Stimulated activated CD8-positive, alpha-beta memory T cell treated with anti-CD3 and anti-CD28 coated beads, Interleukin-2, amount 100 ng/mL, for 1 hour (primary cell): ENCODE results near the gene RRAD.

Experiments used
- DNase-seq, 2 donors: peaks; one replicate each; pipeline ENCODE4 v3.0.0-alpha.2; 2020; ENCODE audit warnings: low read depth in 2 of 2

Gene RRAD

DNA sequence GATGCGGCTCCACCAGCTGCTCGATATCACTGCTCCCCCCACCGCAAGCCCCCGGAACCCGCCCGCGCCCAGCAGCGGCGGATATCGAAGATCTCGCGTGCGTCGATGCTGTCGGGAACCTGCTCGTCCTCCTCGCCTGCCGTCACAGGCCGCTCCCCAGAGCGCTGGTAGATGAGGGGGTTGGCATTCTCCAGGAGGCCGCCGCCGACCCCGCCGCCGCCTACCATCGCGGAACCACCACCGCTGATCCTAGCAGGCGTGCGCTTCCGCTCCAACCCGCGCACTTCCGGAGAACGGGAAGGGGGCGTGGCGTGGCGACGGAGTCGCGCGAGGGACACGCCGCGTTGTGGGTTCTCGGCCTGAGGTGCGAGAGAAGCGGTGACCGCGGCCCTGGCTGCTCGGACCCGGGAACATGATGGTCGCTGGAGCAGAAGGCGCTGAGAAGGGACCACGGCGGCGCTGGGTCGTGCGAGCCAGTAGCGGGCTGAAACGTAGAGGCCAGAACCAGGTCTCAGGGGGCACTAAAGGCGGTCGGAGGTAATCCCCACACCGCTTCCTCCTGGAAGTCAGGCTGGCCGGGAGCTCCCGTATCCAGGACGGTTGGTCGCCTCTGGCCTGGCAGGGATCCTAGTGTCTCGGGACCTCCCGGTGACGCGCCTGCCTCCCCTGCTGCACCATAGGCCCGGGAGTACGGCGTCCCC, 9.0 kb upstream of the RRAD start, which contains the start of gene CIAO2B:
TSS of gene CIAO2B (minus strand) at position 265 of the 701 bp plus-strand sequence. CDS start at position 227, 38 bp downstream.
- peak; percentile 78 to 82 for DNase-seq

DNA sequence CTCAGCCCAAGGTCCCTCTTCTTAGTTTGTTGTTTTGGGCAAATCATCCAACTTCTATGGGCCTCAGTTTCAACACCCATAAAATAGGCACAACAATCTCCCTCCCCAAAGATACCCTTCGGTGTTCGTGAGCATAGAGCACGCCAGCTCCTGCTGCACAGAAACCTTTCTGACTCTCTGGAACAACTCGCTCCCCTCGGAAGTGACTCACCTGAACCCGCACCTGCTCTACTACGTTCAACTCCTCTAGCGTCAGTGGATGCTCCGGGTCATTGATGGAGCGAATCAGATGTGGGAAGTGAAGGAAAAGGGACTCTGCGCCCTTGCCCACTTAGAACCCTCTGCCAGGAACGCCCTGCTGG, 8.4 kb upstream of the RRAD start:
- peak in 1 of 2 donors; percentile 40 for DNase-seq

DNA sequence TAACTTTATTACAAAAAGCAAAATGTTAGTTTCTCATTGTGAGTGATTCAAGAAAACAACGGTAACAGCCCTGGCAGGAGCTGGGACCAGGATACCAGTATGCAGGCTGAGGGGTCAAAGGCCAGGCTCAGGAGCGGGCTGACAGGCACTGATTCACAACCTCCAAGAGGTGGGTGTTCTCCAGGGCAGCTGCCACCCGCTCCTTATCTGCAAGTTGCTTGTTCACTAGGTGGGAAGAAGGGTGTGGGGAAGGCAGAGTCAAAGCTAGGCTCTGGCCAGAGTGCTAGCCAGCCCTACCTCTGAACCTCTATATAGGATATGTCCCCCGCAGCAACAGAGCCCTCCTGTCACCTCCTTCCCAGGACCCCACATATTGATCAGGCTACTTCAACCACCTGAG, 6.7 kb upstream of the RRAD start:
- no peak for DNase-seq

DNA sequence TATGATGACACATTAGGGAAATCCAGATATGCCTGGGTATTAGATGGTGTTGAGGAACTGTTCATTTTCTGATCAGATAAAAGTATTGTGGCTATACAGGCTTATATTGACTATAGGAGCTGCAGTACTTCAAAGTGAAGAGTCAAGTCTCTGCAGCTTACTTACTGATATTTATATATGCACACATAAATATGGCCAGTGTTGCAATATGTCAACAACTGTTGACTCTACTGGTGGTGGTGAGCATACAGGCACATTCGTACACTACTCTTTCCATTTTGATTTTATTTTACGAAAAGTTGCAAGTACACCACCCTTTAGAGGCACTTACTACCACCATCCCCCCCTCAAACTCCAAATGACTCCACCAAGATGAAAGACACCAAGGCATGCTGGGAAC, 6.3 kb upstream of the RRAD start:
- no peak for DNase-seq

DNA sequence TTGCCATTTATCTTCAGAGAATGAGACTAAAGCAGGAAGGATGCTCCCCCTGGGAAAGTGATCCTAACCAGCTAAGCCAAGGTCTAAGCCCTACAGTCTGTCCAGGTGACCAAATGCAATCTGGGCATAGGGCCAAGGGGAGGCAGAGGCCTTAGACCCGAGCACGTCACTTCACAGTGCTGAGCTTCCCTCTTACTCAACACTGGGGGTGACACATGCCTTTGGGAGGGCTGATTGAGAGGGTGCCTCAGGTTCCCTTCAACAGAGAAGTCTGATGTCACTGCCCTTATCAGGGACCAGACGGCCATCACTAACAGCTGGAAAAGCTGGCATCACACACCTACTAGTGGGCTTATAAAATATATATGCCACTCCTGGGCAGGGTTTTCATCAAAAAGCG, 4.9 kb upstream of the RRAD start:
- no peak for DNase-seq

DNA sequence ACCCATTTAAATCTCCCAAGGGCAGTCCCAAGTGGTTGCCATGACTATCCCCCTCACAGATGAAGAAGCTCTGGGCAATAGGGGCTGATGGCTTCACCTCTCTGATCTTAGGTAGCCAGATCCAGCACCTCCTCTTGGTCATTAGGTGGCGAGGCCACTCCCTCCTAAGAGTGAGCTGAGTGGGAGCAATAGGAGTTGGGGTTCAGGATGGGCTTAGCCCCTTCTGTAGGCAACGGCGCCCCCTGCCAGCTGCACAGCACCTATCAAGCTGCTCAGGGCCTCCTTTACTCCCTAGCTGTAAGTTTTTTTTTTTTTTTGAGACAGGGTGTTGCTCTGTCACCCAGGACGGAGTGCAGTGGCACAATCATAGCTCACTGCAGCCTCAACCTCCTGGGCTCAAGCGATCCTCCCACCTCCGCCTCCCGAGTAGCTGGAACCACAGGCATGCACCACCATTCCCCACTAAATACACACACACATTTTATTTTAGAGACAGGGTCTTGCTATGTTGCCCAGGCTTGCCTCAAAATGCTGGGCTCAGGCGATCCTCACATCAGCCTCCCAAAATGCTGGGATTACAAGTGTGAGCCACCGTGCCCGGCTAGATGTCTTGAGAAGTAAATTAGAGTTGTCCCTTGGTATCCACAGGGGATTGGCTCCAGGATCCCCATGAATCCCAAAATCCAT, 3.5 kb upstream of the RRAD start:
- DNase-seq: no peak

DNA sequence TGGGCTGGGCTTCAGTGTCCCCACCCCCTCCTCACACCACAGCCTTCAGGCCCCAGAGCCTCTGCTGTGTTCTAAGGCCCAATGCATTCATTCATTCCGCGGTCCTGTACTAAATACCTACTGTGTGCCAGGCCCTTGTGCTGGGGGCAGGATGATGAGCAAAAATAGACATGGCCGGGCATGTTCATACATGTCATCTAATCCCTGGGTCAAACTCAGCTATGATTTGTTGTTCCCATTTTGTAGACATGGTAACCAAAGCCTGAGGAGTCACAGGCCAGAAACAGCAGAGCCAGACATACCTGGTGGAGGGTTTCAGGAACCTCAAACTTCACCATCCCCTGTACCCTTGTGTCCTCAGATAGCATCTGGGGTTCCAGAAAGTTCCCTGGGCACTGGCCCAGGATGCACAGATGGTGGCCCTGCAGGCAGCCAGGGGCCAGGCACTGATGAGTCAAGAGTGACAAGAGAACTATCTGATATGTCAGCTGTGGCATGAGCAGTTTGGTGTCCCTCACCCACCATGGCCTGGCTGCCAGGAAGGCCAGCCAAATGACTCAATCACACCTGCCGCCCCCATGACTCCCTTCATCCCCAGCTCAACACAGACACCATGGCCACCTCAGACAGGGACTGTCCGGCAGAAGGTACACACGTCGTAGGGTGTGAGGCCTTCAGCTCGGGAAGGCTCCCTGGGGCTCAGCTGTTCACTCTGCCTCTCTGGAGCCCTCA, 2.7 kb upstream of the RRAD start:
- DNase-seq: no peak

DNA sequence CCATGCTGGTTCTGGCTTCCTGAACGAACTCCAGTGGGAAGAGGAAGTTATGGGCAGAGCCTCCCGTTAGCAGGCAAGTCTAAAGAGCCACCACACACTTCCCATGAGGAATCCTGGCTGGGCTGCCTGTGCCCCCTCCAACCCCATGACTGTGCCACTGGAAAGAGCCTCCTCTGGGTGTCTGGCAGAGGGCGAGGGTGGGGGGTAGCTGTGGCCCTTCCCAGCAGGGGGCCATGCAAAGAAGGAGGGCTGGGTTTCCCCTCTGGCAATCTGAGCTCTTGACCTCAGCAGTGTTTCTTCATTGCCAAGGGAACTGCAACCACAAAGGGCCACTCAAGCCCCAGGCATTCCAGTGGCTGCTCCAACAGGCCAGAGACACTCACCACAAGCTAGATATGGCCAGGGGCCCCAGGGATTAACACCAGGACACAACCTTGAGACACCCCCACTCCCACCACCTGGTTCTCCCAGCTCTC, 1.7 kb upstream of the RRAD start:
- no peak for DNase-seq

DNA sequence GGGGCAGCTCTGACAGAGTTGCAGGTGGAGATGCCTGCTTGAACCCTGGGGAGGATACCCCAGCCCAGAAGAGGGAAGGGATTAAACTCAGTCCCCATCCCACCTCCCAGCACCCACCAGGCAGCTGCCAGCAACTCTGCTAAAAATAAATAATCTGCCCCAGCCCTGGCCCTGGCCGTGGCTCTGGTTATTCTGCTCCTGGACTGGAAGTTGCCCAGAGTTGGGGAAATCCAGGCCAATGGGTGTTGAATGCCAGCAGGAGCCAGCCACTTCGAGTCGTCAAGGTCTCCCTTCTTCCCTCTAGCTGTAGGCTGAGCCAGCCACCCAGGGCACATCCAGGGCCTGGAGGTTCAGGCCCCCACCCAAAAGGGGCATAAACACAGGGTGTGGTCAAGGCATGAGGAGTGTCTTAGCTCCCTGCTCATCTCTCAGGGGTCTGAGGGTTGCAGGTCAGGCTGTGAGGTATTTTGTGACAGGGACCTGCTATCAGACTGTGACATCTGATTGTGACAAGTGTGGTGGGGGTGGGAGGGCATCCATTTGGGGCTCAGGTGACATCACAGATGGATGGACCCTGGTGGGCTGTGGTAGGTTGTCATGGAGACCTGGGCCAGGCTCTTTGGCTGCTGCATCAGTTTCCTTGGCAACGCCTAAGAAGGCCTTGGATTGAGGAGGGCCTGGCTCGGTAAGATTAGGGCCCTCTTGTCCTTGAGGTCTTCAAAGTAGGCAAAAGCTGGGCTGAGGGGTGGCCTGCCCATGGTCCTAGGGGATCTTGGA, 1.0 kb upstream of the RRAD start:
- no peak for DNase-seq

DNA sequence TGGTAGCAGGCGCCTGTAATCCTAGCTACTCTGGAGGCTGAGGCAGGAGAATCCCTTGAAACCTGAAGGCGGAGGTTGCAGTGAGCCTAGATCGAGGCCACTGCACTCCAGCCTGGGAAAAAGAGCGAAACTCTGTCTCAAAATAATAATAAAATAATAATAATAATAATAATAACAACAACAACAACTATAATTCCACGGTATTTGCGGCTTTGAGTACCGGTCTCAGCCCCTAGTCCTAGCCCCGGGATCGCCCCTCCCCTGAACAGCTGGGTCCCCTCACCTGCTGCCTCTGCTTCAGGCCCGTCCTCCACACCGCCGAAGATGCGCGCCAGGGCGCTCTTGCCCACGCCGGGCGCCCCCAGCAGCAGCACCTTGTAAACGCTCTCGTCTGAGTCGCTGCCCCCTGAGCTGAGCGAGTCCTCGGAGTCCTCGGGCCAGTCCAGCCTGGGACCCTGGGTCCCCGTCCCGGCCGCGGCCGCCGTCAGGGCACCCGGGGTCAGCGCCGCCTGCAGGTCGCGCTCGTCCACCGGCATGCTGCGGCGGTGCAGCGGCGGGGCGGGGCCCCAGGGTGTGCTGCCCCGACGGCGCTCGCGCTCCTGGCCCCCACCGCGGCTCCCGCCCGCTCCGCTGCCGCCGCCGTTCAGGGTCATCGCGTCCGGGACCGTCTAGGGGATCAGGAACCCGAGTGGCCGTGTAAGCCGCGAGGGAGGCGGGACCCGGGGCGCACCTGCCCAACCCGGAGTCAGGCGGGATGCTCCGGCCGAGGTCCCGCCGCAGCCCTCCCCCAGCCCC, 611 bp downstream of the RRAD start:
- DNase-seq: no peak

DNA sequence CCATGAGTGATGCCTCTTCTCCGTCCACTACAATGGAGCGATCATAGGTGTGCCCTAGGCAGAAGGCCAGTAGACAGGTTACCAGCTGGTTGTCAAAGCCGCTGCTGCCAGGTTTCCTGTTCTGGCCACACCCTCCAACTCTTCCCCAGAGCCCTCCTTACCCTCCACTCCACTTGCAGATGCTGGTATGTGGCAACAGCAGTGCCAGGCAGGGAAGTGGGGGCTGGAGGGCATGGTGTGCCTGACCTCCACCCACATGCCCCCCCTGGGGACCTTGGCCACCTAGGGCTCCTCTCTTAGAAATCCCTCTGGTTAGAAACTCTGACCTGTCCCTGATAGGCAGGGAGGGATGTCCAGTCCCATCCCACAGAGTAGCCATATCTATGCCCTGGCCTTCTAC, 1.5 kb downstream of the RRAD start:
- DNase-seq: no peak

DNA sequence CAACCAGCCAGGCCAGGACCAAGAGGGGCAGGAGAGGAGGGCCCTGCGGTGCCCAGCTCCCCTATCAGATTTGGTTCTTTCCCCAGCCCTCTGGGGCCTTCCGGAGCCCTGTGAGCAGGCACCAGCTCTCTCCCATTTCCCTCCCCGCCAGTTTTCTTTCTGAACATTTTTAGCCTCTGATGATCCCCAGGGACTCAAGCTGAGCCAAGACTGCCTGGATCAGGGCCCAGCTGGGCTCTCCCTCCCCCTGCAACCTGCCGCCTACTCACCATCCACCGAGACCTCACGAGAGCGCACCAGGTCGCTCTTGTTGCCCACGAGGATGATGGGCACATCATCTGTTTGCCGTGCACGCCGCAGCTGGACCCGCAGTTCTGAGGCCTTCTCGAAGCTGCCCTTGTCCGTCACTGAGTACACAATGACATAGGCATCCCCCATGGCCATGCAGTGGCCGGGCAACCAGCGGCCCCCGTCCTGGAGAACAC, 2.0 kb downstream of the RRAD start:
- no peak for DNase-seq

DNA sequence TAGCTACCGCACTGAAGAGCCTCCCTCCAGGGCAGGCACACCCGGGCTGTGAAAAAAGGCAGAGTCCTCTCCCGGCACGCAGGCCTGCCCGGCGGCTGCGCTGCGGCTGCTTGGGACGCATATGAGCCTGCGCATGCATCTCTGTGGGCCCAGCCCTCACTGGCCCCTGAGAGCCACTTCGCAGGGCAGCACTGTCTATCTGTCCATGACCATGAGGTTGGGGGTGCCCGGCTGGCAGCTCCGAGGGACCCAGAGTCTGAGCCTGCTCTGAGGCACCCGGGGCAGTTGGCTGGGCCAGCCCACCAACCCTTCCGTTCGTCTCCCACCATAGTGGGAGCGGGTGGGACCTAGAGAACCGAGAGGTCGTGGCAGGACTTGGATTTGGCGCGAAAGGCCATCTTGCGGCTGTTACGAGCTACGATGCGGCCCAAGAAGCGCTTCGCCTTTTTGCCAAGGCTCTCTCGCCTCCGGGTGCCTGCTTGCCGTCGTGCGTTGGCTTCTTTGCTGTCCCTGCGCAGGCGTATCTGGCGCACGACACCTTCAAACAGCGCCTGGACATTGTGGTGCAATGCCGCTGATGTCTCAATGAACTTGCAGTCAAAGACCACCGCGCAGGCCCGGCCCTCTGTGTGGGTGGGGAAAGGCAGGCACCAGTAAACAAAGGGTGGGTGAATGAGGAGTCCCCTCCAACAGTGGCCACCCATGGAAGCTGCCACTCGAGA, 3.4 kb downstream of the RRAD start:
- DNase-seq: no peak

DNA sequence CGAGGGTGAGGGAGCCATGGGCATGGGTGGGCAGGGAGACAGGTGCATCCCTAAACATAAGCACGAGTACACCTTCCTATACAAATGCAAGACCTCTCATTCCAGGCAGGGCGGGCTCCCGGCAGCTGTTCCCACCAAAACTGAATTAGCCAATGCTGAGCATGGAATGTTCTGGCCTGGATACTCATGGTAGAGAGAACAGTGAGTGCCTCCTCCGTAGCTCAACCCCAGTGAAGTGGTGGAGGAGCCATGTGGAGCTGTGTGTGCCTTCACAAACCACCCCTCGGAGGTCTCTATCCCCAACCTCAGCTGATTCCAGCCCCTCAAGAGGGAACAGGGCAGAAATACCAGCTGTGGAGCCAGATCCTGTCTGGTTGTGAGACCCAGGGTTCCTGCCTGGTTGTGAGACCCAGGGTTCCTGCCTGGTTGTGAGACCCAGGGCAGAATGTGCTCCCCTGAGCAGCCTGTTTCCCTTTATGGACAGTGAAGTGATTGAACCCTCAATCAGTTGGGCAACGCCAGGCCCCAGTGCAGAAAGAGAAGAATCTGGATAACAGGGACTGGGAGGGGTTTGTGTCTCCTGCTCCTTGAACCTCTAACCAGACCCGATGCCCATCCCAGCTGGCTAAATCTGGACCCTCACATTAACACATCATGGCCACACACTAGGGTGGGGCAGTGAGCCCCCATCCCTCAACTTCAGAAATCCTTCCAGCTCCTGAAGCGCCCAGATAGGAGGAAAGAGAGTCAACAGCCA, 4.2 kb downstream of the RRAD start:
- no peak for DNase-seq

DNA sequence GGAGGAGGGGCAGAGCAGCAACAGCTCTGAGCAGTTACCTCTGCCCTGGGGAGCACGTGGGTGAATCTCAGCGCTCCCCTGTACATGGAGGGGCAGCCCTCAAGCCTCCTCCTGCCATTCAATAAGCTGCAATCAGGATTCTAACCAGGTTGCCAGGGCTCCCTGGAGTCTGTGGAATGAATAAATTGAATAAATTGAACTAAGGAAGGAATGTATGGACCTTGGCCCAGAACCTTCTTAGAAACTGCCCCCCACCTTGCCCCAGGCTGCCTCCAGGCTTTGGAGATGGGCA, 5.1 kb downstream of the RRAD start:
- no peak for DNase-seq

DNA sequence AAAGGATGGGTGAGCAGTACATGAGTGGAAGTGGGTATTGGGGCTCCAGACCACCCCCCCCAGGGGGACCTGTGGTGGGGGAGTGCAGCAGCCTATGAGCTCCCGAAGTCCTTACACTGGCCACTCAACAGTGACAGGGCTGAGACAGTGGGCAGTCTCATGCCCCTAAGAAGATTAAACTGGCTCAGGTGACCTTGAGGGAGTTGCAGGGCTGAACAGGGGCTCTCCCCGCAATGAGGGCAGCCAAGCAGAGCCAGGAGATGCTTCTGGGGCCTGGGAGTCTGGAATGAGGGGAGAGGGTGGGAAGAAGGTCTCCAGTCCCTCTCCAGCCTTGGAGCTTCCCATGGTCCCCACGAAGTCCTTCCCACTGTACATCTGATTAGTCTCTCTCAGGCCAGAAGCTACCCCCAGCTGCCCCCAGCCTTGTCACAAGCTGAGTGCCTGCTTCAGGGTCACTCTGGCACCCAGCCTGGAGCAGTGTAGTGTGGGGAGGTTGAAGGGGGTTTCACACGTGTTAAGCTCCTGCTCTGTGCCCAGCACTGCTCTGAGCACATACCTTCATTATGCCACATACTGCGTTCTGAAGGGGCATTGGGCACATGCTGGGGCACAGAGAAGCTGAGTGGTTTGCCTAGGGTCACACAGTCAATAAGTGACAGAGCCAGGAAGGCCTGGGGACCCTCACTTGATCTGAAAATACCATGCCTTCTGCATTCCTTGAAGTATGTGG, 5.6 kb downstream of the RRAD start:
- no peak for DNase-seq

DNA sequence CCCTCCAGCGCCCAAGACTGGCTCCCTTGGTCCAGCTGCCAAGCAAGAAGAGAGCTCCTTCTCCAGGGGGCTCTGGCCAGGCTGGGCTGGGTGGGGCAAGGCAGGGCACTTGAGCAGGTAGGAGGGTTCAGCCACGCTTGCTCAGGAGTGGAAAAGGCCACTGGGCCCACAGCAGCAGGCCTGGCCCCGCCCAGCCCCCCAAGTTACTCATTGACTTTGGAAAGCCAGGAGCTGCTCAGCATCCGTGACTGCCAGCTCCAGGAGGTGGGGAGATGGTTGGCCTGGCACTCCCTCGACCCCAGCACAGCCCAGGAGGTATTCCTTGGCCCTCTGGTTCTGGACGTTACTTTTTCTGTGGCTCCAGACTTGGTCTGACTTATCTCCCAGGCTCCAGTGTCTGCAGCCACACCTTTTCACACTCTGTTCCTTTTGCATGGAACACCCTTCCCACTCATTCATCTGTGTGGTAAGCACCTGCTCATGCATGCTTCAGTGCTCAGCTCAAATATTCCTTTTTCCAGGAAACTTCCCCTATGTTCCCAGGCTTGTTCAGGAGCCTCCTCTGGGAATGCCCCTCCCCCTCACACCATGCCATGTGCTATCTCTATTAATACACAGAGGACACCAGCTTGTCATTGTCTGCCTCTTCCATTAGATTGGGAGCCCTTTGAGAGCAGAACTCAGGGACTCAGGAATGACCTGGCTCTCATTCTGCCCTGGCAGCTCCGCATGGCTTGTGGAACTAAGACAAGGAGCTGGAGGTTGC, 6.3 kb downstream of the RRAD start, which contains the start of gene CDH16:
TSS of gene CDH16 (minus strand) at position 83 of the 766 bp plus-strand sequence. CDS start 820 bp downstream, outside the sequence.
- no peak for DNase-seq

DNA sequence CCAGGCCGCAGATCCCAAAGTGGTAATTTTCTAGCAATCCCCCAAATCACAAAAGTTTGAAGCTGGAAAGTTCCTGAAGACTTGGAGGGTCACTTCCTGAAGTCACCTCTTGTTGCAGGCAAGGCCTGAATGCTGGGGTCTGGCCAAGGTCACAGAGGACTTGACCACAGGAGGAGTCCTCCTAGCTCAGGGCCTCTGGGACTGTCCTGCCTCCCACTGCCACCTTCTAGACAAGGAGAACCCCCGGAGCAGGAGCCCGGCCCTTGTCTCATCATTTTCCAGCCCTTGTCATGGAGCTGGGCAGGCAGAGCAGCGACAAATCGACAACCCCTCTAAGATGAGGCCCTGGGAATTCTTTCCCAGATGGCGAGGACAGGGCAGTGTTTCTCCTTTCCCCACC, 7.0 kb downstream of the RRAD start:
- no peak for DNase-seq
